K562 (cell line): ENCODE results near the gene TMEM107. TPM values are rescaled to one million over a fixed set of nuclear protein-coding genes. Genes with fewer than 3 reads are reported as not detected.

Source experiments
- ATAC-seq: fragments of 200-7000 bp; cut with Tn5 transposase; 3 replicates; pipeline ENCODE4 v1.9.1; 2020; ENCODE audit warnings: moderate library complexity
- BruUV-seq: library from RNA; stranded (reverse); fragments of 400-500 nt; replicated peaks from 2 replicates; lab custom pipeline; 2021; lab: Mats Ljungman, UMichigan
- CTCF ChIA-PET: fragments of 300-600 bp; formaldehyde crosslinking; extraction: SDS; loops from one replicate; lab custom pipeline; 2021; ENCODE audit warnings: low intra/inter-chr PET ratio; lab: Yijun Ruan, JAX
- POLR2A ChIA-PET: fragments of 300-600, 350-650 bp; sonication (Branson Sonifier 250); formaldehyde crosslinking; extraction: SDS; loops from one replicate; lab custom pipeline; 2021; ENCODE audit warnings: antibody characterized with exemption, inconsistent platforms; lab: Yijun Ruan, JAX
- DNase-seq, 4 experiments: peaks; one replicate each; pipeline versions ENCODE4 v3.0.0 to v3.0.0-alpha.2; 2011 to 2018; ENCODE audit warnings: low spot score in 3 of 4, mixed read lengths in 3 of 4; ENCODE audit errors: extremely low read depth in 1 of 4
- FAIRE-seq: peaks from 2 replicates; lab custom pipeline; 2011; peaks lifted over from hg19 to GRCh38; lab: Jason Lieb, UNC
- H2AFZ ChIP-seq: 2 replicates; pipeline ENCODE4 v1.6.0; 2011; ENCODE audit warnings: low read depth, low read length, control low read depth, inconsistent platforms
- H3K27ac ChIP-seq: fragments of 200-600 bp; 3 replicates; pipeline ENCODE4 v1.8.0; 2011; ENCODE audit warnings: low read depth, mild to moderate bottlenecking, control low read depth, inconsistent platforms, low read length, moderate library complexity, mixed read lengths; ENCODE audit errors: extremely low read depth
- H3K27me3 ChIP-seq, 2 experiments: fragments of 300-600 bp in 1 of 2; 2 replicates in 1 of 2; 3 replicates in 1 of 2; pipeline versions ENCODE4 v1.6.0 to v1.8.0; 2011; ENCODE audit warnings: inconsistent platforms in 2 of 2, low read length in 2 of 2, mild to moderate bottlenecking in 1 of 2, mixed read lengths in 1 of 2, moderate library complexity in 1 of 2; ENCODE audit not compliant: control insufficient read depth in 2 of 2, insufficient read depth in 2 of 2
- H3K36me3 ChIP-seq: fragments of 300-600 bp; 3 replicates; pipeline ENCODE4 v1.8.0; 2011; ENCODE audit warnings: mild to moderate bottlenecking, low read length, inconsistent platforms; ENCODE audit not compliant: control insufficient read depth, insufficient read depth
- H3K4me1 ChIP-seq, 2 experiments: fragments of 200-600 bp in 1 of 2; replicated peaks in 1 of 2; 2 replicates in 1 of 2; 3 replicates in 1 of 2; pipeline versions ENCODE4 v1.5.1 to v1.8.0; 2011; ENCODE audit warnings: inconsistent platforms in 2 of 2, low read length in 2 of 2, mild to moderate bottlenecking in 1 of 2, mixed read lengths in 1 of 2, moderate library complexity in 1 of 2; ENCODE audit not compliant: control insufficient read depth in 2 of 2, insufficient read depth in 2 of 2
- H3K4me2 ChIP-seq: 2 replicates; pipeline ENCODE4 v1.6.1; 2011; ENCODE audit warnings: low read length, control low read depth, inconsistent platforms, mixed read lengths; ENCODE audit not compliant: insufficient read depth
- H3K4me3 ChIP-seq: fragments of 200-600 bp; sonication (generic), shearing (Covaris generic); 2 replicates; pipeline ENCODE4 v1.5.1; 2016; ENCODE audit warnings: control low read depth, inconsistent platforms
- H3K79me2 ChIP-seq: fragments of 200-600 bp; 3 replicates; pipeline ENCODE4 v1.8.0; 2011; ENCODE audit warnings: low read length, inconsistent platforms; ENCODE audit not compliant: control insufficient read depth, insufficient read depth
- H3K9ac ChIP-seq, 2 experiments: 2 replicates each; pipeline versions ENCODE4 v1.6.0 to v1.6.1; 2011; ENCODE audit warnings: low read depth in 2 of 2, low read length in 2 of 2, control low read depth in 1 of 2, inconsistent platforms in 1 of 2, mild to moderate bottlenecking in 1 of 2, mixed read lengths in 1 of 2; ENCODE audit not compliant: insufficient read depth in 1 of 2
- H3K9me1 ChIP-seq: one replicate; pipeline ENCODE4 v1.6.0; 2011; ENCODE audit warnings: inconsistent platforms, mild to moderate bottlenecking, low read length, moderate library complexity; ENCODE audit not compliant: control insufficient read depth, insufficient read depth
- H3K9me3 ChIP-seq: replicated peaks from 2 replicates; pipeline ENCODE4 v1.5.1; 2011; ENCODE audit warnings: low read depth, low read length, inconsistent platforms; ENCODE audit not compliant: control insufficient read depth, insufficient read depth
- H4K20me1 ChIP-seq: replicated peaks from 2 replicates; pipeline ENCODE4 v1.6.1; 2011; ENCODE audit warnings: low read length, inconsistent platforms, mixed read lengths; ENCODE audit not compliant: control insufficient read depth, insufficient read depth
- CHD1 ChIP-seq: fragments of 200-600 bp; sonication (generic); IDR thresholded peaks from one replicate; pipeline ENCODE4 v1.6.1; 2012; ENCODE audit warnings: mild to moderate bottlenecking, moderate library complexity, low read length, inconsistent platforms
- CTBP1 ChIP-seq: fragments of 450-650 bp; IDR thresholded peaks from 2 replicates; pipeline ENCODE4 v1.6.1; 2016; ENCODE audit warnings: borderline replicate concordance
- GATAD2B ChIP-seq: fragments of 450-650 bp; IDR thresholded peaks from 2 replicates; pipeline ENCODE4 v1.6.1; 2017; ENCODE audit warnings: mild to moderate bottlenecking, borderline replicate concordance
- ID3 ChIP-seq, 2 experiments: fragments of 250-450 bp in 1 of 2; fragments of 450-650 bp in 1 of 2; sonication (Bioruptor Pico) in 1 of 2; IDR thresholded peaks; 2 replicates each; pipeline versions ENCODE4 v1.6.1 to v1.8.0; 2016 to 2021; ENCODE audit warnings: mild to moderate bottlenecking in 2 of 2, moderate library complexity in 2 of 2, missing compliant biosample characterization in 1 of 2, missing genetic modification characterization in 1 of 2
- JUN ChIP-seq, 2 experiments: sonication (generic) in 1 of 2; formaldehyde crosslinking in 1 of 2; IDR thresholded peaks; 2 replicates each; pipeline versions ENCODE4 v1.6.1 to v1.8.0; 2012 to 2022; ENCODE audit warnings: borderline replicate concordance in 2 of 2, mild to moderate bottlenecking in 2 of 2, improper control_type of control experiment in 1 of 2, low read depth in 1 of 2, low read length in 1 of 2, missing genetic modification reagents in 1 of 2
- MAZ ChIP-seq, 2 experiments: fragments of 450-650 bp in 1 of 2; sonication (generic) in 1 of 2; formaldehyde crosslinking; IDR thresholded peaks in 1 of 2; conservative IDR thresholded peaks in 1 of 2; 2 replicates each; pipeline versions ENCODE4 v1.4.0 to v1.5.0; 2020; ENCODE audit warnings: mild to moderate bottlenecking in 1 of 2, missing genetic modification reagents in 1 of 2
- MCM7 ChIP-seq, 2 experiments: fragments of 450-650 bp; IDR thresholded peaks; 2 replicates each; pipeline ENCODE4 v1.6.1; 2016 to 2018
- MYC ChIP-seq, 2 experiments: fragments of 250-450 bp in 1 of 2; sonication (Bioruptor Pico) in 1 of 2; IDR thresholded peaks; 2 replicates each; pipeline versions ENCODE4 v1.5.1 to v1.6.1; 2012 to 2021; ENCODE audit warnings: low read depth in 2 of 2, borderline replicate concordance in 1 of 2, improper control_type of control experiment in 1 of 2, low read length in 1 of 2, mild to moderate bottlenecking in 1 of 2, moderate library complexity in 1 of 2
- NCOA2 ChIP-seq, 2 experiments: fragments of 450-650 bp; IDR thresholded peaks; 2 replicates each; pipeline ENCODE4 v1.6.1; 2018; ENCODE audit warnings: mild to moderate bottlenecking in 2 of 2, moderate library complexity in 1 of 2; ENCODE audit not compliant: partially characterized antibody in 2 of 2
- NFE2L1 ChIP-seq: fragments of 450-650 bp; IDR thresholded peaks from 2 replicates; pipeline ENCODE4 v1.6.1; 2016; ENCODE audit warnings: missing genetic modification characterization, low read depth, mild to moderate bottlenecking, missing compliant biosample characterization, moderate library complexity, borderline replicate concordance
- NFIC ChIP-seq: fragments of 450-650 bp; IDR thresholded peaks from 2 replicates; pipeline ENCODE4 v1.6.1; 2017; ENCODE audit warnings: mild to moderate bottlenecking, inconsistent platforms
- ZNF197 ChIP-seq: fragments of 200-800 bp; sonication (Bioruptor generic); IDR thresholded peaks from 2 replicates; pipeline ENCODE4 v1.6.1; 2016; ENCODE audit warnings: low read depth, missing genetic modification characterization, missing compliant biosample characterization
- ZNF23 ChIP-seq: fragments of 250-450 bp; sonication (Bioruptor Pico); IDR thresholded peaks from 2 replicates; pipeline ENCODE4 v1.4.0; 2020; ENCODE audit warnings: mild to moderate bottlenecking
- ZNF592 ChIP-seq: fragments of 450-650 bp; IDR thresholded peaks from 2 replicates; pipeline ENCODE4 v1.6.1; 2017; ENCODE audit warnings: antibody characterized with exemption, mild to moderate bottlenecking
- ZSCAN32 ChIP-seq: fragments of 450-650 bp; formaldehyde crosslinking; IDR thresholded peaks from 2 replicates; pipeline ENCODE4 v1.4.0; 2020; ENCODE audit warnings: mild to moderate bottlenecking, moderate library complexity
- WGBS: fragments of 100-300 bp; shearing (Covaris generic); methylation state at CpG from one replicate; pipeline ENCODE4 v1.1.6; 2016; ENCODE audit warnings: low coverage, mixed read lengths; ENCODE audit not compliant: insufficient coverage; ENCODE audit errors: missing lambda C conversion rate; 5-methylcytosine and 5-hydroxymethylcytosine counted together
- in situ Hi-C: fragments of 300-500 bp; cut with MboI; formaldehyde crosslinking; loops from 4 replicates; pipeline ENCODE4 v1.15.0; 2018; ENCODE audit warnings: inconsistent platforms, mixed read lengths
- intact Hi-C: fragments of 100-400 bp; cut with micrococcal nuclease; formaldehyde crosslinking; loops from 2 replicates; pipeline ENCODE4 v1.14.2; 2022
- polyA plus RNA-seq, 8 experiments: library from polyadenylated mRNA; depleted of rRNA in 4 of 8; stranded (reverse) in 5 of 8; unstranded in 3 of 8; fragments of >200 nt; fragmentation: Nextera tagmentation in 2 of 8; fragmentation: Illumina TruSeq in 1 of 8; extraction: Ambion mirVana in 2 of 8; extraction: Trizol in 1 of 8; gene quantifications; 2 replicates each; pipeline versions ENCODE4 v1.2.1 to v1.2.3, GENCODE V29; 2011 to 2014; ENCODE audit warnings: inconsistent platforms in 1 of 8, missing spikeins in 1 of 8
- total RNA-seq, 7 experiments: library from RNA; depleted of rRNA in 6 of 7; stranded (reverse); fragments of >200 nt in 6 of 7; fragmentation: Illumina TruSeq in 2 of 7; extraction: Trizol in 2 of 7; gene quantifications; 2 replicates each; pipeline versions ENCODE4 v1.2.1 to v1.2.3, GENCODE V29; 2011 to 2021; ENCODE audit warnings: low replicate concordance in 1 of 7

TMEM107 gene
- total and polyA plus RNA-seq, 9 of the 15 experiments (the other 6 are each of a cell fraction or from before 2014, with no cell fraction given), result 7.1 to 26.2 (median 16.9) TPM

- no peak for FAIRE-seq
- Histone ChIP-seq H3K9me3 (no peaks in the 10 kb centered on the region), H3K36me3 (peaks cover 29% of the 10 kb centered on the region; the same call in 2 of the 3 replicates), H3K4me1 (peaks cover 34 to 50% of the 10 kb centered on the region in 2 experiments), H3K9ac (peak within 1 kb of the TSS; percentile 96 to 98), H3K9me1 (peaks cover 5% of the 10 kb centered on the region), H3K4me2 (peak within 1 kb of the TSS; percentile 94), H3K27ac (peak within 1 kb of the TSS; percentile 97), H3K4me3 (peak within 1 kb of the TSS; percentile 97), H4K20me1 (0 out of 2 replicates have a peak, but pooled peaks cover 12% of the 10 kb centered on the region), H3K27me3 (no peaks in the 10 kb centered on the region), H3K79me2 (peaks cover 31% of the 10 kb centered on the region), H2AFZ (peak within 1 kb of the TSS; percentile 81)
- peak; percentile 60 for ATAC-seq
- CTCF ChIA-PET, result interaction anchor here (1.1 kb wide), 1 partner anchor 24 kb away, joined by 3 read pairs; no protein-coding TSS in a partner anchor
- WGBS, result 0% methylated on average over 36 of the region's 75 CpGs
- POLR2A ChIA-PET, result interaction anchor here (1.0 kb wide), 1 partner anchor 8 kb away, joined by 3 read pairs; no protein-coding TSS in a partner anchor
- in situ Hi-C loops (no loop called here), intact Hi-C loops (no loop called here)
- peak in 3 of 4 experiments; percentile 54 to 69 (median 59) for DNase-seq
- no TSS peak for BruUV-seq
- peak; percentile 33; the same call in 1 of the 2 replicates for TF ChIP-seq NFIC
- no peak for TF ChIP-seq ZNF197 (CRISPR knock-in tag)
- no peak for TF ChIP-seq ZNF23 (CRISPR knock-in tag)
- TF ChIP-seq CHD1, result peak; percentile 53
- TF ChIP-seq GATAD2B, result peak; percentile 78; the same call in 1 of the 2 replicates
- TF ChIP-seq JUN (IDR thresholded peaks at IDR 0.05; ENCODE audit: borderline replicate concordance, low read depth, low read length), result no peak
- TF ChIP-seq JUN (CRISPR knock-in tag; IDR thresholded peaks at IDR 0.05; ENCODE audit: borderline replicate concordance), result peak; percentile 61; the same call in 1 of the 2 replicates
- no peak for TF ChIP-seq NFE2L1
- no peak for TF ChIP-seq ZSCAN32 (CRISPR knock-in tag)
- TF ChIP-seq CTBP1, result peak; percentile 26
- TF ChIP-seq MCM7 (IDR thresholded peaks at IDR 0.05), result no peak
- TF ChIP-seq MAZ (CRISPR knock-in tag; conservative IDR thresholded peaks at IDR 0.05 in 1 of 2, IDR thresholded peaks at IDR 0.05 in 1 of 2), result peak in 1 of 2 experiments; percentile 69; a peak in 2 of 4 replicates
- TF ChIP-seq ZNF592, result peak; percentile 64
- TF ChIP-seq ID3 (CRISPR knock-in tag; IDR thresholded peaks at IDR 0.05), result no peak
- peak; percentile 36; the same call in 1 of the 2 replicates for TF ChIP-seq ID3 (tag; IDR thresholded peaks at IDR 0.05)
- TF ChIP-seq NCOA2 (IDR thresholded peaks at IDR 0.05; ENCODE audit: partially characterized antibody in 2 of 2), result no peak
- TF ChIP-seq MYC (IDR thresholded peaks at IDR 0.05; ENCODE audit: low read depth, low read length), result peak; percentile 61; the same call in 1 of the 2 replicates
- no peak for TF ChIP-seq MYC (CRISPR knock-in tag; IDR thresholded peaks at IDR 0.05; ENCODE audit: borderline replicate concordance, low read depth)
Observed at GRCh38 chr17:8162233-8162996, 13.8 kb downstream of the TMEM107 start, which contains the start of gene VAMP2. Gene VAMP2 (minus strand): TSS chr17:8162948. CDS start chr17:8162879, 69 bp downstream.
